Aorta (tissue), 5 donors: ENCODE measurements around the gene LAMA5. TPM values are rescaled to one million over a fixed set of nuclear protein-coding genes. Genes with fewer than 3 reads are reported as not detected.
A peak's percentile ranks its signal among the peaks of the same experiment; 100 is the strongest.

Experiments
- ATAC-seq: fragments of 200-7000 bp; cut with Tn5 transposase; one replicate; pipeline ENCODE4 v1.9.1; 2022; ENCODE audit warnings: moderate library complexity; ENCODE audit not compliant: low FRiP score
- DNase-seq, 2 donors: peaks; one replicate each; pipeline ENCODE4 v3.0.0-alpha.2; 2020
- H3K27ac ChIP-seq, 2 donors: one replicate each; pipeline ENCODE4 v1.5.1; 2013; ENCODE audit warnings: low read length in 2 of 2, mild to moderate bottlenecking in 2 of 2, moderate library complexity in 2 of 2, control low read depth in 1 of 2, inconsistent platforms in 1 of 2, low read depth in 1 of 2
- H3K27me3 ChIP-seq, 2 donors: one replicate each; pipeline ENCODE4 v1.6.1; 2013; ENCODE audit warnings: control low read depth in 1 of 2, low read length in 1 of 2, mild to moderate bottlenecking in 1 of 2, moderate library complexity in 1 of 2; ENCODE audit not compliant: insufficient read depth in 2 of 2, control insufficient read depth in 1 of 2
- H3K36me3 ChIP-seq, 2 donors: one replicate each; pipeline ENCODE4 v1.6.1; 2013; ENCODE audit warnings: control low read depth in 1 of 2, low read length in 1 of 2, mild to moderate bottlenecking in 1 of 2; ENCODE audit not compliant: insufficient read depth in 2 of 2, control insufficient read depth in 1 of 2
- H3K4me1 ChIP-seq, 2 donors: one replicate each; pipeline ENCODE4 v1.6.1; 2013; ENCODE audit warnings: low read length in 2 of 2, control low read depth in 1 of 2, mild to moderate bottlenecking in 1 of 2, moderate library complexity in 1 of 2; ENCODE audit not compliant: insufficient read depth in 2 of 2, control insufficient read depth in 1 of 2
- H3K4me3 ChIP-seq, 2 donors: one replicate each; pipeline ENCODE4 v1.5.1; 2013; ENCODE audit warnings: low read length in 2 of 2, control low read depth in 1 of 2, mild to moderate bottlenecking in 1 of 2
- H3K9me3 ChIP-seq: one replicate; pipeline ENCODE4 v1.6.1; 2013; ENCODE audit warnings: mild to moderate bottlenecking, low read length; ENCODE audit not compliant: control insufficient read depth
- WGBS, 2 donors: extraction: QIAGEN DNeasy Blood & Tissue Kit; methylation state at CpG; one replicate each; pipeline ENCODE4 v1.1.7; 2013; 5-methylcytosine and 5-hydroxymethylcytosine counted together
- intact Hi-C, 2 donors: fragments of 100-400 bp; cut with DNase I; formaldehyde crosslinking; loops; one replicate each; pipeline versions ENCODE4 v1.14.2 to v1.15.0; 2022
- polyA plus RNA-seq, 2 donors: library from polyadenylated mRNA; stranded (reverse); fragments of 200-250 nt; gene quantifications; one replicate each; pipeline ENCODE4 v1.2.3, GENCODE V29; 2013
- total RNA-seq, 2 donors: library from RNA; stranded (reverse); fragmentation: NEBNext Ultra II Directional; extraction: Animal tissue kit (Norgen Biotek cat#: 25700); gene quantifications; one replicate each; pipeline ENCODE4 v1.2.1, GENCODE V29; 2021
- donor health status: healthy with polysubstance abuse.
- donor health status: Bipolar disorder and iron deficiency.
- donor health status: DM: no; HTN: no; CAD: no.
- donor health status: DM: no; HTN: no; CAD: no.
- donor health status: DM: yes; HTN: yes; CAD: no.

Gene LAMA5
- total and polyA plus RNA-seq, 4 donors: 52.2 to 395 (median 353) TPM

GRCh38 chr20:62364911-62365736 is 2.0 kb downstream of the LAMA5 start:
- DNase-seq (peak; percentile 75 to 80), ATAC-seq (peak; percentile 30)
- no peaks in the 10 kb centered on the region for H3K4me1 ChIP-seq
- H3K9me3 ChIP-seq: no peaks in the 10 kb centered on the region
- H3K27me3 ChIP-seq: no peaks in the 10 kb centered on the region
- intact Hi-C loops: no loop called here
- H3K4me3 ChIP-seq: no peak overlapping the region
- 8 to 10% methylated on average over 27 of the region's 27 CpGs for WGBS, 2 donors
- H3K27ac ChIP-seq: peak overlapping the region; percentile 49 to 66
- peaks cover 0 to 1% of the 10 kb centered on the region in 2 donors for H3K36me3 ChIP-seq

GRCh38 chr20:62363920-62364851 is 2.9 kb downstream of the LAMA5 start:
- no peak for ATAC-seq
- intact Hi-C loops: no loop called here

GRCh38 chr20:62362991-62363919 is 3.9 kb downstream of the LAMA5 start:
- WGBS, 2 donors: 58 to 61% methylated on average over 18 to 20 of the region's 20 CpGs
- H3K4me1 ChIP-seq: no peaks in the 10 kb centered on the region
- H3K27ac ChIP-seq: peak overlapping the region in 1 of 2 donors; percentile 7
- peaks cover 0 to 1% of the 10 kb centered on the region in 2 donors for H3K36me3 ChIP-seq
- no peak overlapping the region for H3K4me3 ChIP-seq
- no peaks in the 10 kb centered on the region for H3K9me3 ChIP-seq
- no peak for ATAC-seq
- no peaks in the 10 kb centered on the region for H3K27me3 ChIP-seq
- peak; percentile 44 to 76 for DNase-seq
- intact Hi-C loops: no loop called here

More at GRCh38 chr20:62363920-62364851, 2.9 kb downstream of the LAMA5 start:
- no peaks in the 10 kb centered on the region for H3K4me1 ChIP-seq
- DNase-seq: peak; percentile 58 to 81
- H3K4me3 ChIP-seq: no peak overlapping the region
- no peaks in the 10 kb centered on the region for H3K27me3 ChIP-seq
- no peaks in the 10 kb centered on the region for H3K9me3 ChIP-seq
- 58 to 61% methylated on average over 22 of the region's 22 CpGs for WGBS, 2 donors
- peaks cover 0 to 1% of the 10 kb centered on the region in 2 donors for H3K36me3 ChIP-seq
- peak overlapping the region; percentile 15 to 17 for H3K27ac ChIP-seq

GRCh38 chr20:62362590-62362940 is 4.5 kb downstream of the LAMA5 start:
- H3K27ac ChIP-seq: peak overlapping the region in 1 of 2 donors; percentile 7

DNA sequence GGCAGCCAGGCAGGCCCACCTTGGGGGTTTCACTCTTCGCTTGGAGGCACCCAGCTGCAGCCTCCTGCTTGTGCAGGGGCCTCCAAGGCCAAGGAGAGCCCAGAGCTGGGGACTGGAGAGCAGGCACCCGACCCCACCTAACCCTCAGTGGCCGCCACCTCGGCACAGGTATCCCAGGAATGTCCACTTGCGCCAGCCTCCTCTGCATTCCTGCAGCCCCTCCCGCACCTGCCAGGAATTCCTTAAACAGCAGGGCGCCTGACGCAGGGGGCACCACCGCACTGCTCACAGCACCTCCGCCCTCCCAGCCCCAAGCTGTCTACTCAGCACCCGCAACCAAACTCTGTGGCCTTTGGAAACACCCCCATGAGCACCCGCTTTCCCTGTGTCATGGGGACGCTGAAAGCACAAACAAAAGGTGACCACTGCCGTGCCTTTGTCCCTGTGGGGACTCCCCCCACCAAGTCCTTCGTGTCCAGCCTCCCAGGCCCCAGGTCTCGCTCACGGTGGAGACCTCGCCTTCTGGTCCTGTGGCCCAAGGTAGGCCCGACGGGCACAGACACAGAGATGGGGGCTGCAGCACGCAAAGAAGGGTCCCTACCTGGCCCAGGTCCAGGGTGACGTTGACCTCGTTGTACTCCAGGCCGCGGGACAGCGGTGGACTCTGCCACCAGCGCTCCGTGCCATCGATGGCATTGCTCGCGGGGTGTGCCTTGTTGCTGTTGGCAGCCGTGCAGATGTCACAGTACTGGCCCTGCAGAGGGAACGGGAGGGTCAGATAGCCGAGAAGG is 5.1 kb downstream of the LAMA5 start:
- Histone ChIP-seq H3K27me3 (no peaks in the 10 kb centered on the region), H3K9me3 (no peaks in the 10 kb centered on the region), H3K36me3 (peaks cover 0 to 1% of the 10 kb centered on the region in 2 donors), H3K4me1 (no peaks in the 10 kb centered on the region), H3K4me3 (no peak overlapping the region), H3K27ac (peak overlapping the region in 1 of 2 donors; percentile 14)
- DNase-seq: peak; percentile 60 to 80
- 52 to 54% methylated on average over 34 of the region's 34 CpGs for WGBS, 2 donors
- no peak for ATAC-seq
- intact Hi-C loops: no loop called here

More at GRCh38 chr20:62362590-62362940, 4.5 kb downstream of the LAMA5 start:
- Histone ChIP-seq H3K4me1 (no peaks in the 10 kb centered on the region), H3K4me3 (no peak overlapping the region), H3K27me3 (no peaks in the 10 kb centered on the region), H3K9me3 (no peaks in the 10 kb centered on the region), H3K36me3 (peaks cover 0 to 1% of the 10 kb centered on the region in 2 donors)
- ATAC-seq: no peak
- intact Hi-C loops: no loop called here
- WGBS, 2 donors: 56 to 67% methylated on average over 12 to 13 of the region's 13 CpGs
- DNase-seq: no peak

DNA sequence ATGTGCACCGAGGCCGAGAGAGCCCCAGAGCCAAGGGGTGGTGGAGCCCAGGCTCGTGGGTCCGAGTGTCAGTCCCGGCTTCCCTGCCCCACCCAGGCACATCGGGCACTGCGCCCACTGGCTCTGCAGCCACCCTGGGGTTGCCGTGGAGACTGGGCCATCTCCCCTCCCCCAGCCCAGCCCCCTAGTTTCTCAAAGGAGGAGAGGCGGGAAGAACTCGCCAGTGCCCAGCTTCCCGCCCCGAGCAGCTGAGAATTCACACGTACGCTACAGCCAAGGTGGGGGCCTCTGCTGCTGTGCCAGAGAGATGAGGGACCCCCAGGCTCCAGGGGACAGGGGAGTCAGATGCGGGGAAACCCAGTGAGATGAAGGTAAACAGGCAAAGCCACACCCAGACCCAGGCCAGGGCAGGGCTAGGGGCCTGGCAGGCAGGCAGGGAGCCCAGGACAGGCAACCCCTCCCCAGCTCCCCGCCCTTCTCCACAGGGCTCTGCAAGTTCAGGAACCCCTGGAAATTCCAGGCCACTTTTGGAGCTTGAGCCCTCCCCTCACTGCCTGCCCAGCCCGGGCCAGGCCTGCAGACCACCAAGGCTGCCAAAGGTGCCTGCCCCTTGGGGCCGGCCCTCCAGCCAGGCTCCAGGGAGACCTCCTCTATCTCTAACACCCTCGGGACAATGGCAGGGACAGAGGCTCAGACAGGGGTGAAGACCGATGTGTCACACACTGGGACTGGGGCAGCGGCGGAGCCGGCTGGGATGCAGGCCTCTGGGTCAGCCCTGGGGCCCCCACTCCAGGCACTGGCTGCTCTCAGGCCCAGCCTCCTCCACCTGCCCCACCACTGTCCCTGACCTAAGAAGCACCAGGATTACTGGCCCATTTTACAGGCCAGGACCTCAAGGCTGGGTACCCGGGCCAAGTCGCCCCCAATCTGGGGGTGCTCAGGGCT is 6.0 kb downstream of the LAMA5 start:
- Histone ChIP-seq H3K36me3 (peaks cover 0 to 1% of the 10 kb centered on the region in 2 donors), H3K27me3 (no peaks in the 10 kb centered on the region), H3K27ac (peak overlapping the region in 1 of 2 donors; percentile 14), H3K4me3 (no peak overlapping the region), H3K4me1 (no peaks in the 10 kb centered on the region), H3K9me3 (no peaks in the 10 kb centered on the region)
- ATAC-seq: no peak
- intact Hi-C loops: no loop called here
- DNase-seq: peak; percentile 73 to 77
- WGBS, 2 donors: 52 to 54% methylated on average over 24 to 25 of the region's 25 CpGs
